ENCODE data around the gene RBBP5.

RBBP5 gene

GRCh38 chr1:205073511-205073910 lies 48.3 kb downstream of the RBBP5 start:
- no peaks in the 10 kb centered on the region for H3K79me2 ChIP-seq (ENCODE audit: control insufficient read depth, low read length)
- H3K4me3 ChIP-seq (ENCODE audit: low read length): no peak overlapping the region
- TF ChIP-seq CTCF (IDR thresholded peaks at IDR 0.05; ENCODE audit: low read depth, low read length, poor library complexity, severe bottlenecking) (no peak), EZH2phosphoT487 (IDR thresholded peaks at IDR 0.05; ENCODE audit: borderline replicate concordance, low read length) (no peak)
- no peaks in the 10 kb centered on the region for H3K4me1 ChIP-seq (ENCODE audit: control insufficient read depth, low read length)
- no peaks in the 10 kb centered on the region for H4K20me1 ChIP-seq (ENCODE audit: control insufficient read depth, insufficient read depth, low read depth, low read length)
- no peak overlapping the region for H3K4me2 ChIP-seq (ENCODE audit: low read length)
- no peaks in the 10 kb centered on the region for H3F3A ChIP-seq (ENCODE audit: control insufficient read depth, insufficient read depth)
- no peak overlapping the region for H3K27ac ChIP-seq (ENCODE audit: low read depth, low read length)
- no peaks in the 10 kb centered on the region for H3K9me3 ChIP-seq (ENCODE audit: control insufficient read depth, insufficient read depth, low read length)
- H3K36me3 ChIP-seq (ENCODE audit: control insufficient read depth, low read length): no peaks in the 10 kb centered on the region
- H3K9me2 ChIP-seq (replicated peaks; ENCODE audit: control insufficient read depth, low read length): no peaks in the 10 kb centered on the region
- no peaks in the 10 kb centered on the region for H3K27me3 ChIP-seq (ENCODE audit: control insufficient read depth, low read length)

GRCh38 chr1:205072881-205073280 lies 48.9 kb downstream of the RBBP5 start:
- Histone ChIP-seq H3K9me2 (replicated peaks; ENCODE audit: control insufficient read depth, low read length) (no peaks in the 10 kb centered on the region), H3K4me3 (ENCODE audit: low read length) (no peak overlapping the region), H3K4me1 (ENCODE audit: control insufficient read depth, low read length) (no peaks in the 10 kb centered on the region), H3K4me2 (ENCODE audit: low read length) (no peak overlapping the region), H3F3A (ENCODE audit: control insufficient read depth, insufficient read depth) (no peaks in the 10 kb centered on the region), H3K27me3 (ENCODE audit: control insufficient read depth, low read length) (no peaks in the 10 kb centered on the region), H4K20me1 (ENCODE audit: control insufficient read depth, insufficient read depth, low read depth, low read length) (no peaks in the 10 kb centered on the region), H3K27ac (ENCODE audit: low read depth, low read length) (no peak overlapping the region), H3K36me3 (ENCODE audit: control insufficient read depth, low read length) (no peaks in the 10 kb centered on the region), H3K79me2 (ENCODE audit: control insufficient read depth, low read length) (no peaks in the 10 kb centered on the region), H3K9me3 (ENCODE audit: control insufficient read depth, insufficient read depth, low read length) (no peaks in the 10 kb centered on the region)
- TF ChIP-seq CTCF (IDR thresholded peaks at IDR 0.05; ENCODE audit: low read depth, low read length, poor library complexity, severe bottlenecking): no peak
- no peak for TF ChIP-seq EZH2phosphoT487 (IDR thresholded peaks at IDR 0.05; ENCODE audit: borderline replicate concordance, low read length)

- Histone ChIP-seq H3K4me2 (ENCODE audit: low read length) (no peak overlapping the region), H3K27ac (ENCODE audit: low read depth, low read length) (no peak overlapping the region), H3K9me2 (replicated peaks; ENCODE audit: control insufficient read depth, low read length) (no peaks in the 10 kb centered on the region), H3K4me1 (ENCODE audit: control insufficient read depth, low read length) (no peaks in the 10 kb centered on the region), H3F3A (ENCODE audit: control insufficient read depth, insufficient read depth) (no peaks in the 10 kb centered on the region), H3K36me3 (ENCODE audit: control insufficient read depth, low read length) (no peaks in the 10 kb centered on the region), H3K9me3 (ENCODE audit: control insufficient read depth, insufficient read depth, low read length) (no peaks in the 10 kb centered on the region), H4K20me1 (ENCODE audit: control insufficient read depth, insufficient read depth, low read depth, low read length) (no peaks in the 10 kb centered on the region), H3K79me2 (ENCODE audit: control insufficient read depth, low read length) (no peaks in the 10 kb centered on the region), H3K4me3 (ENCODE audit: low read length) (no peak overlapping the region), H3K27me3 (ENCODE audit: control insufficient read depth, low read length) (no peaks in the 10 kb centered on the region)
- TF ChIP-seq CTCF (IDR thresholded peaks at IDR 0.05; ENCODE audit: low read depth, low read length, poor library complexity, severe bottlenecking) (no peak), EZH2phosphoT487 (IDR thresholded peaks at IDR 0.05; ENCODE audit: borderline replicate concordance, low read length) (no peak)
Observed at GRCh38 chr1:205072286-205072685, 49.5 kb downstream of the RBBP5 start.

GRCh38 chr1:205071801-205072200 lies 50.0 kb downstream of the RBBP5 start:
- no peaks in the 10 kb centered on the region for H3K36me3 ChIP-seq (ENCODE audit: control insufficient read depth, low read length)
- H4K20me1 ChIP-seq (ENCODE audit: control insufficient read depth, insufficient read depth, low read depth, low read length): no peaks in the 10 kb centered on the region
- H3K4me2 ChIP-seq (ENCODE audit: low read length): no peak overlapping the region
- TF ChIP-seq CTCF (IDR thresholded peaks at IDR 0.05; ENCODE audit: low read depth, low read length, poor library complexity, severe bottlenecking): no peak
- no peak for TF ChIP-seq EZH2phosphoT487 (IDR thresholded peaks at IDR 0.05; ENCODE audit: borderline replicate concordance, low read length)
- H3K9me2 ChIP-seq (replicated peaks; ENCODE audit: control insufficient read depth, low read length): no peaks in the 10 kb centered on the region
- H3K27me3 ChIP-seq (ENCODE audit: control insufficient read depth, low read length): no peaks in the 10 kb centered on the region
- H3K4me1 ChIP-seq (ENCODE audit: control insufficient read depth, low read length): no peaks in the 10 kb centered on the region
- H3K27ac ChIP-seq (ENCODE audit: low read depth, low read length): no peak overlapping the region
- H3F3A ChIP-seq (ENCODE audit: control insufficient read depth, insufficient read depth): no peaks in the 10 kb centered on the region
- no peaks in the 10 kb centered on the region for H3K9me3 ChIP-seq (ENCODE audit: control insufficient read depth, insufficient read depth, low read length)
- H3K4me3 ChIP-seq (ENCODE audit: low read length): no peak overlapping the region
- no peaks in the 10 kb centered on the region for H3K79me2 ChIP-seq (ENCODE audit: control insufficient read depth, low read length)

Data from DOHH2 (cell line).